Measurements from ENCODE around the gene RAB37. TPM values are rescaled to one million over a fixed set of nuclear protein-coding genes. Genes with fewer than 3 reads are reported as not detected.

The RAB37 gene
- total RNA-seq, 2 experiments from 2014 or later, result 36.7 to 51.7 TPM

Small RNA genes lying within 50 kb of the gene (microRNA-seq; reads per million reads assigned to microRNA genes)
- gene MIR3615, result 221 reads per million, percentile 74 among the genes with 10 or more reads in this experiment

Other genes starting within 250 kb of the RAB37 start
- gene CD300LB, start 205.8 kb upstream of the RAB37 start, total RNA-seq, result not detected
- 1 to 10 TPM in 1 of 2 experiments, under 1 TPM in 1; 0.56 to 1.5 TPM for gene CD300C, start 191.1 kb upstream of the RAB37 start, total RNA-seq
- gene CD300H, start 169.7 kb upstream of the RAB37 start, total RNA-seq, result not detected
- not detected for gene CD300LD, start 145.0 kb upstream of the RAB37 start, total RNA-seq
- not detected for gene CD300E, start 113.5 kb upstream of the RAB37 start, total RNA-seq
- gene CD300LF, start 24.3 kb upstream of the RAB37 start, total RNA-seq, result not detected
- gene NHERF1, start 11.4 kb downstream of the RAB37 start, total RNA-seq, result 100 to 1,000 TPM; 284 to 377 TPM
- 10 to 100 TPM; 34.1 to 34.5 TPM for gene NAT9, start 39.1 kb downstream of the RAB37 start, total RNA-seq
- gene GRIN2C, start 122.6 kb downstream of the RAB37 start, total RNA-seq, result under 1 TPM; 0.07 to 0.09 TPM
- gene FDXR, start 135.7 kb downstream of the RAB37 start, total RNA-seq, result 10 to 100 TPM; 38.2 to 39.4 TPM
- gene FADS6, start 156.4 kb downstream of the RAB37 start, total RNA-seq, result not detected
- gene USH1G, start 186.0 kb downstream of the RAB37 start, total RNA-seq, result not detected
- not detected for gene OTOP2, start 187.0 kb downstream of the RAB37 start, total RNA-seq
- gene OTOP3, start 198.6 kb downstream of the RAB37 start, total RNA-seq, result not detected
- not detected for gene HID1, start 235.5 kb downstream of the RAB37 start, total RNA-seq